Effector CD4-positive, alpha-beta T cell (primary cell): ENCODE data around the gene SURF4.

Experiments
- DNase-seq: peaks from one replicate; pipeline ENCODE4 v3.0.0-alpha.2; 2020
- total RNA-seq: gene quantifications from one replicate; lab custom pipeline; 2026; lab: John Stamatoyannopoulos, UW

The SURF4 gene
- total RNA-seq = 128 reads per million, percentile 87 among the genes with 10 or more reads in this experiment

DNA sequence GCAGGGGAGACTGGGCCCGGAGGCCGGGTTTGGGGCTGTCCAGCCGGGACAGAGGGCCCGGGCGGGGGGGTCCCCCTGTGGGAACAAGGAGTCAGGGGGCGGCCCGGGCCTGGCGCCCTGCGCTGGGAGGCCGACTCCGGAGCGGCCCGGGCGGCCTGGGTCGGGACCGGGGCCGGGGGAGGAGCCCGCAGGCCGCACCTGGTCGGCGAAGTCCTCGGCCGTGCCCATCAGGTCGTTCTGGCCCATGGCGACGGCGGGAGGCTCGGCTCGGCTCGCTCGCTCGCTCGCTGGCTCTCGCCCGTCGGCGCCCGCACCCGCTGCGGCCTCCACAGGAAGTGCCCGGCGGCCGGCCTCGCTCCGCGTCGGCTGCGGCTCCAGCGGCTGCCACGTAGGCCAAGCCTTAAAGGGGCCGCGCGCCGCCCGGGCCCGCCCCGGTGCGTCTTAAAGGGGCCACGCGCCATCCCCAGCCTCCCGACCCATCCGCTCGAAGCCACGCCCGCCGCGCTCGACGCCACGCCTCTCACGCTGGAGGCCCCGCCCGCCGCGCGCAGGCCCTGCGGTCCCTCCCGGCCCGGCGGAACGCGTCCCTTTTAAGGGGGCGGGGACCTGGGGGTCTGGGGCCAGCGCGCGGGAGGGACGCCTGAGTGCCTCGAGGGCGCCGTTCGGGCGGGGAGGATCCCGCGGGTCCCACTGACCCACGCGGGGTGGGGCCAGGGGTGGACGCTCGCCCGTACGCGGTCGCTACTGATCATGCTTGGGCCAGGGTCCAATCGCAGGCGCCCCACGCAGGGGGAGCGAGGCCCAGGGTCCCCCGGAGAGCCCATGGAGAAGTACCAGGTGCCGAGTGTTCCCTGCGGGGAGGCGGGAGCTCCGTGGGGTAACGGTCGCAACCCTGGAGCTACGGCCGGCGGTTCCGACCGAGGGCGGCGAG lies at the start of gene SURF4, which contains the start of gene STKLD1:
Gene SURF4, minus strand, starts transcription at position 337 of the 931 bp plus-strand sequence. Its CDS starts 91 bp downstream, at position 246.
Gene STKLD1, plus strand, starts transcription at position 643 of the 931 bp plus-strand sequence. Its CDS starts 108 bp downstream, at position 751.
- DNase-seq = peak; percentile 87

DNA sequence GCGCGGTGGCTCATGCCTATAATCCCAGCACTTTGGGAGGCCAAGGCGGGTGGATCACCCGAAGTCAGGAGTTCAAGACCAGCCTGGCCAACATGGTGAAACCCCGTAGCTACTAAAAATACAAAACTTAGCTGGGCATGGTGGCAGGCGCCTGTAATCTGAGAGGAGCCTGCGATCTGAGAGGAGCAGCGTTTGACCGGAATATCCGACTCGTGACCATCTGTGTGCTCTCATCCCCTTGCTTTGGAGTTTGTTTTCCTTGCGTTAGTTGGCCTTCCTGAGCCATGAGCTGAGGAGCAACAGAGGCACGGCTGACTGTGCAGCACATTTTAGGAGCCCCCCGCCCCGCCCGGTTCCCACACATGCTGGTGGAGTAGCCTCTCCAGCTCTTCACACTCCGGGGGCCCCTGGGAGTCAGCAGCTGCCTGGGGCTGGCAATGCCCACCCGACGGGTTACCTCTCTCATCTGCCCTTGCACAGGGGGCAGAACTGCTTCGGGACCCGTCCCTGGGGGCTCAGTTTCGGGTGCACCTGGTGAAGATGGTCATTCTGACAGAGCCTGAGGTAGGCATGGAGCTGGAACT lies 49.3 kb upstream of the SURF4 start:
- no peak for DNase-seq

DNA sequence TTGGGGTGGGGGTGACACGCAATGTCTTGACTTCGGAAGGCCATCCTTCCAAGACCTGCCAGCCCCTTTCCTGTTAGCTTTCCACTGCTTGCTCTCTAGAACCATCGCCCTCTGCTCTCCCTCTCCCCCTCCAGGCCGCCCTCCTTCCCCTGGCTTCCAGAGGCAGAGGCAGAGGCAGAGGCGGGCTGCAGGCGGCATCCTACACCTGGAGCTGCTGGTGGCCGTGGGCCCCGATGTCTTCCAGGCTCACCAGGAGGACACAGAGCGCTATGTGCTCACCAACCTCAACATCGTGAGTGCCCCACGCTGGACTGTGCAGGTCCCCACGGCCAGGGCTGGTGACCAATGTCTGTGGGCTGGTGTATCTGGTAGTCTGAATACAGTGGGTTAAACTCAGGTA lies 48.3 kb upstream of the SURF4 start:
- DNase-seq = no peak

DNA sequence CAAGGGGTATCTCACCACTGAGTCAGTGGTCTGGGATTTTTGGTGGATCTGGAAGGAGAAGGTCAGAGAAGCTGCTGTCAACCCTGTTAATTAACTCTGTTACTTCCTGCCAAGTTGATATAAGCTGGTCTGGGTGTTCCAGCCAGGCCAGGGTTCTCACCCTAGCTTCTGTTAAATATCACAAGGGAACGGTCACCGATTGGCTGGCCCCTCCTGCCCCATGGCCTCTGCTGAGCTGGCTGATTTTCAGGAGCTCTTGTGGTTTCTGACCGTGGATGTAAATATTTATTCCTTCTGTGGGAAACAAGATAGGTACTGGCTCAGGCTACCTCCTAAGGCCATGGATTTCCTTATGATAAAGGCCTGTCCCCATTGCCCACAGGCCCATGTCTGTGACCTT lies 47.4 kb upstream of the SURF4 start:
- no peak for DNase-seq

DNA sequence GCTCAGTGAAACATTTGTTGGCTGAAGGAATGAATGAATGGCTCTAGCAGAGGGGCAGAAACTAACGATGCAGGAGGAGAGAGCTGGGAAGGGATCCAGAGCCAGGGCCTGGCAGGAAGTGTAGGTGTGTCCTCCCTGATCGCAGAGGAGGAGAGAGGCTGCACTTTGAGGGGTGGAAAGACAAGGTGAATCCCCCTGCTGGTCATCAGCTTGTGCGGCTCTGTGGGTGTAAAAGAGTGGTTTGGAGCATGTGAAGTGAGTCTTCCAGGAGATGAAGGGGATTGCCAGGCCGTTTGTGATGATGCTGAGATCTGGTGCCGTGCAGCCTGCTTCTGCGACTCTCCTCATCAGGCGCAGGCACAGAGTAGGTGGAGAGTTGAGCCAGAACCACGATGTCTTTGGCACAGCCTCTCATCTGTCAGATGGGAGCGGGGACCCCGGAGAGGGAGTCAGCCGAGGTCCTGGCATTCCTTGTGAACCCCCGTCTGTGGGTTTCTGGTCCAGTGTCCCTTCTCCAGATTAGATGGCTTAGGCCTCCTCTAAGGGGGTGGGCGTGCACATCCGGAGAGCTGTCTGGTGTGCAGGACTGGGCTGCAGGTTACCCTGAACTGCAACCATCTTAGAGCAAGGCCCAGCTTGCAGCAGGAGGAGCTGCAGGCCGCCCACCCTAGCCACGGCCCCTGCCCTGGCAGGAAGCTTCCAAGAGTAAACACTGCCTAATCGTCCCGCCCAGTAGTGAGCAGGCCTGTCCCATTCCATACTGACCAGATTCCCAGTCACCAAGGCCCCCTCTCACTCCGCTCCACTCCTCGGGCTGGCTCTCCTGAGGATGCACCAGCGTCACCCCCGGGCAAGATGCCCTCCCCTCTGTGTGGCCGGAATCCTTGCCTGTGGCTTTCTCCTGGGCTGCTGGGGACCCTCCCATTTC lies 46.0 kb upstream of the SURF4 start, which contains the start of gene ADAMTS13:
Gene ADAMTS13, plus strand, starts transcription at position 753 of the 928 bp plus-strand sequence. Its CDS starts 77 bp downstream, at position 830.
- no peak for DNase-seq

DNA sequence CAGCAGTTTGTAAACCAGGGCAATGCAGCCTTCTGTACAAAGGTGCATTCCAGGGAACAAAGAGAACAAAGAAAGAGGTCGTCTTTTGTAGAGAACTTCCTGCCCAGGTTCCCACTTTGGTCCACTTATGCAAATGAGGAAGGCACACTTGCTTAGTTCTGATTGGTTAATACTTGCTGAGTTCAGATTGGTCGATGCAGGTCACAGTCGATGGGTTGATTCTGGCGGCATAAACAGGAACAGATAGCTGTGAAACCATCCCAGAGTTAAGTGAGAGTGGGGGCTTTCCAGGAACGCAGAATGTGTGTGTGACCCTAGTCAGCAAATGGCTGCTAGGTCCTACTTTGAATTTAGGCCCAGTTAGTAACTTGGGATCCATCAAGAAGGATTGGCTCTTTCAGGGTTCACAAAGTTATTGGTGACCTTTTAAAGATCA lies 44.5 kb upstream of the SURF4 start:
- DNase-seq = no peak

DNA sequence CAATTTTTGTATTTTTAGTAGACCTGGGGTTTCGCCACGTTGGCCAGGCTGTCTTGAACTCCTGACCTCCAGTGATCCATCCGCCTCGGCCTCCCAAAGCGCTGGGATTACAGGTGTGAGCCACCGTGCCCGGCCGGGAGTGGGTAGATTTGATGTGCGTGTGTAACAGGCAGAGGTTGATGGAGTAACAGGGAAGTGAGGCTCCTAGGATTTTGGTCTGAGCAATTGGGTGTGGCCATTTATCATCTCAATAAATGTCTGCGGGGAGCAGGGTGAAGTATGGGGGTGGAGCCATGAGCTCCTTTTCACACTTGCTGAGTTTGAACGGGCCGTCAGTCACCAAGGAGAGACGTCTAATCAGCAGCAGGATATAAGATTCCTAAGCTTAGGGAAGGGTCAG lies 43.1 kb upstream of the SURF4 start:
- no peak for DNase-seq

DNA sequence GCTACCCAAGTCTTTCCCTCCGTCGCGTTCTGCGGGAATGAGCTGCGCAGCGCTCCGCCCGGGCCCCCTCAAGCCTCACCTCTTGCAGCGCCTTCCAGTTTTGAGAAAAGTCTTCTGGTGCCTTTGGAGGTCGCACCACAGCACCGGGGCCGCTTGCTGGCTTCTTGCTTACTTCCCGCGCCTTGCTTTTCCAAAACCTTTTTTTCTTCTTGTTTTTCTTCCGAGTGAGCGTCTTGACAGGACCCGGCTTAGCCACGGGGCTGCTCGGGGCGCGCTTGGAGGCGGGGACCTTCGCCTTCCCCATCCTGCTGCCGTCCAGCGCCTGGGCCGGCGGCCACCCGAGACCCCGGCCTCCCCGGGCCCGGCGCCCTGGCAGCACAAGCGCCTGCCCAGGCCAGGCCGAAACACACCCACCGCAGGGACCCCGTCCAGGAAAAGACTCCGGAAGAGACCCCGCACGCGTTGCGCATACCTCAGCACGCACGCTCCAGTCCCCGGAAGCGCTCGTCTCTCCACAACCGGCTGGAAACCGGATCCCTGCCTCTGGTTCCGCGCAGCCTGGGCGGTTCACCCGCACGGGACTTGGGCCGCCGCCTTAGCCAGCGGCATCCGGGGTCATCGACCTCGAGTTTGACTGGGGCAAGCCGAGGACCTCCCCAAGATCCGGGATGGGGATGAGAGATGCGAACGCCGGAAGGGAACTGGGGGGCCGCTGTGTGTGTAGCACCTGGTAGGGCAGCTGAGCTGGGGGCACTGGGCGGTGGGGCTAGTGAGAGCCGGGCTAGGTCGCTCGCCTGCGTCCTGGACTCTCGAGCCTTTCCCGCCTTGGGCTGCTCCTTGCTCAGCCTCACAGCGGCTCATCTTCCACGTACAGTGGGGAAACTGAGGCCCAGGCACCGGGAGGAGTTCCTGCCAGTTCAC lies 41.9 kb upstream of the SURF4 start, which contains the start of gene REXO4:
Gene REXO4, minus strand, starts transcription at position 470 of the 921 bp plus-strand sequence. Its CDS starts 166 bp downstream, at position 304.
- peak; percentile 68 for DNase-seq

DNA sequence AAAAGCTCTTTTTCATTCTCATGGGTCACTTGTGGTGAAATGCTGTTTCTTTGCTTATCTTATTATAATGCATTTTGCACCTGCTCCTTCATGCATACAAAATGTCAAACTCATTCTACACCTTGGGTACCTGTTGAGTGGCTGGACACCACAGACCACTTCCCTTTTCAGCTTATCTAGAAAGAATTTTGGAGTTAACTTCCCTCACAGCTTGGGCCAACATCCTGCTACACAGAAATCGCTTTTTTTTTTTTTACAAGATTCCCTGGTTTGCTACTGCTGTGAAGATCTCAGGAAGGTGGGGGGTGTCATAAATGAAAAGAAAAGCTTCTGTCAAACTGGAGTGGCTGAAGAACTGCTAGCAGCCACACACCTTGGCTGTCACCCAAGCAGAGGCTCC lies 39.3 kb upstream of the SURF4 start:
- DNase-seq = no peak

DNA sequence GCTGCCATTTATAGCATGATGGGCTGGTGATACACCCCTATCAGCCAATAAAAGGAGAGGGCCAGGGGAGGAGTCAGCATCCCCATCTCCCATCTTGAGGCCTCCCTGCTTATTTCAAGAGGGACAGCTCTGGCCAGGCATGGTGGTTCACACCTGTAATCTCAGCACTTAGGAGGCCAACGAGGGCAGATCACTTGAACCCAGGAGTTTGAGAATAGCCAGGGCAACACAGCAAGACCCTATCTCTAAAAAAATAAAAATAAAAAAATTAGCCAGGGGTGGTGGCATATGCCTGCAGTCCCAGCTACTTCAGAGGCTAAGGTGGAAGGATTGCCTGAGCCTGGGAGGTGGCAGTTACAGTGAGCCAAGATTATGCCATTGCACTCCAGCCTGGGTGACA lies 32.2 kb upstream of the SURF4 start:
- DNase-seq = no peak

DNA sequence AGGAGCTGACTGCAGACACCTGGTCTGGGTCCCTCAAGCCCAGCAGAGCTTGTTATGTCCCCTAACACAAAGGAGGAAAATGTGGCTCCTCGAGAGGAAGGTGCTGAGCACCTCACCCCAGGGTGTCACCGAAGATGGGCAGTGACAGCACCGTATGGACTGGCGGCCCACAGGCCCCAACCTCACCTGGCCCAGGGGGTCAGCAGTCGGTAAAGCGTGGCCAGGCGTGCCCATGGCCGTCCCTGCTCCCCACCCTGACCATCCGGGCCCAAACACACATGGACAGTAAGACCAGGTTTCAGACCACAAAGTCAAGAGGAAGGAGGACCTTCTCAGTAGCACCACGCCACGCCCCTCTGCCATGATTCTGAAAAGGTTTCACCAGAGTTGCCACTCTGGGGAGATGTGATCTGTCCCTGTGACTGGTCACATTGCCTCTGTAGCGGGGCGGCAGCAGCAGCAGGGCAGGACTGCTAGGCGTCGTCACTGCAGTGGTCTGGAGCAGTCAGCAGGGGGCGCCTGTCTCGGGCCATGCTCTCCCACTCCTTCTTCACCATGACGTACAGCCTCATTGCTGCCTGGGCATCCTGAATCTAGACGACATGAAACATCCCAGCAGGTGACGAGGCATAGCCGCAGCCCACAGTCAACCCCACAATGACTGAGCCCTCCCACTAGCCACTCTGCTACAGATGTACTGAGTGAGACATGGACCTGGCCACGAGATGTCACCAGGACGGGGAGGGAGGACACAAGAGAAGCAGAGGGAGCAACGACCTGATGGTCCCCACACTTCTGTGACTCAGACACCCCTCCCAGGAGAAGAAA lies 30.8 kb upstream of the SURF4 start:
- DNase-seq = peak; percentile 69

DNA sequence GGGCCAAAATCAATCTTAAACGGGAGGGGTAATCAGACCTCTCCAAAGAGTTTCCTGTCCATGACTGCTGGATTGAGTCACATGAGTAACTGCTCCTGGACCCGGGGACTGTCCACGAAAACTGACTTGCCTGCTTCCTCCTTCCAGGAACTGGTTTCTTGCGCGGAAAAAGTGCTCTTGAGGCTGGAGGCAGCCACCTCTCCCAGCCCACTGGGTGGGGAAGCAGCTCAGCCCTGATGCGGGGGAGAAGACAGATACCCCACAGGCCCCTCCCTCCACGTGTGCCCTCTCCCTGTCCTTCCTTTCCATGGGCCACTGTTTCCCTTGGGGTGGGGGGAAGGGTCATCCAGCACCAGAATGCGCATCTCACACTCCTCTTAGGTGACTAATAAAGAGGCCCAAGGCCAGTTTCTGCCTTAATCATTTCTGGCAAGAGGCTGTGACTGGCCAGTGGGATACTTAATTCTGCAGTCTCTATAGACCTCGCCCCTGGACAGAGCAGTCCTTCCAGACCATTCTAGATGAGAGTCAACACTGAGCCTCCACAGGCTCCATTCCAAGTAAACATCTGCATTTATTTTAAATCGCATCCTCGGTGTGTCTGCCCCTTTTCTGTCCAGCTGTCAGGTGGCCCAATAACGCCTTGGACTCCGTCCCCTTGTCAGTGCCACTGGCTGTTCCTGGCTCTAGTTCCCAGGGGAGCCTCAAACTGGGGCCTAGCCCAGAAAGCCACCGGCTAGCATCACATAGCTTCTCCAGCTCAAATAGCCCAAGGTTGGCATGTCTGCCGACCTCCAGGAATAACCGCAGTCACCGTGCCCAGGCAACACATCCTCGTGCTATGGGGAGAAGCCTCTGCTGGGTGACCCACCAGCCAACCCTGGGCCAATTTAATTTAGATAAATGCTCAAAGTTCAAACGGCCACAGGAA lies 29.9 kb upstream of the SURF4 start:
- DNase-seq = no peak

DNA sequence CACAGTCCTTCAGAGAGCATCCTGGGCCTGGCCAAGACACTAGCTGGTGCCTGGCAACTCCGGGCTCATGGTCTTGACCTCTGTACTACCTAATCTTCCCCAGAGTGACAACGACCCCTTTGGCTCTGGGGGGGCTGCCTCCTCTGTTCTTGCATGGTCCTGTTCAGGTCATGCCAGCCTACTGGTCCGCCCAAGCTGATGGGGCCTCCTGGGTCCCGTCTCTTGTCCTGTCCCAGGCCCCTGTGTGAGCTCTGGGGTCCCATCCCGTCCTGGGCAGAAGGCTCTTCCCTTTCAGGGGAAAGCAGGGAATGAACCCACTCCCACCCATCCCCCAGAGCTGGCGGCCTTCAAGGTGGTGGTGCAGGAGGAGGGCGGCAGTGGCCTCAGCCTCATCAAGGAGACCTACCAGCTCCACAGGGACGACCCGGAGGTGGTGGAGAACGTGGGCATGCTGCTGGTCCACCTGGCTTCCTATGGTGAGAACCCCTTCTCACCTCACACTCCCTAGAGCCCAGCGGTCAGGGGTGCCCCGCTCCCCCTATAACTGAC lies 28.7 kb upstream of the SURF4 start:
- DNase-seq = no peak

DNA sequence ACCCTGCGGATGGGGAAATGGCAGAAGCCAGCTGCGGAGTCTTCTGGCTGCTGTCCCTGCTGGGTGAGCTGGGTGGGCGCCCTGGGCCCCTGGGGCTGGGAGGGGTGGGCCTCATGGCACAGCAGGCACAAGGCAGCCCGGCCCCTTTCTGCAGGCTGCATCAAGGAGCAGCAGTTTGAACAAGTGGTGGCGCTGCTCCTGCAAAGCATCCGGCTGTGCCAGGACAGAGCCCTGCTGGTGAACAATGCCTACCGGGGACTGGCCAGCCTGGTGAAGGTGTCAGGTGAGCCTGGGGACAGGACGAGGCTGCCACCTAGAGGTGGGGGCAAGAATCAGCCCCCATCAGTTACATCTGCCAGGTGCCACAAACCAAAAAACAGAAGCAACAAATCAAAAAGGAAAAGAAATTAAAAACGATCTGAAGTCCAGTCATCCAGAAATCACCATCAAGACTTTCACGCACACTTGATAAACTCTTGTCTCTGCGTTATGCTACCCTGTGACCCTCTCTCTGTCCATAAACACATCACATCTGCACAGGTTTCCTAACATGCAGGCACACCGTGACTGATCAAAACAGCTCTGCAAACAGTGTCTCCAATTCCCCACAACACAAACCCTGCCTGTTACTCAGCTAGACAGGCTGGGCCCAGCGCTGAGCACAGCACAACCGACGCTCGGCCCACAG lies 28.1 kb upstream of the SURF4 start:
- peak; percentile 57 for DNase-seq

DNA sequence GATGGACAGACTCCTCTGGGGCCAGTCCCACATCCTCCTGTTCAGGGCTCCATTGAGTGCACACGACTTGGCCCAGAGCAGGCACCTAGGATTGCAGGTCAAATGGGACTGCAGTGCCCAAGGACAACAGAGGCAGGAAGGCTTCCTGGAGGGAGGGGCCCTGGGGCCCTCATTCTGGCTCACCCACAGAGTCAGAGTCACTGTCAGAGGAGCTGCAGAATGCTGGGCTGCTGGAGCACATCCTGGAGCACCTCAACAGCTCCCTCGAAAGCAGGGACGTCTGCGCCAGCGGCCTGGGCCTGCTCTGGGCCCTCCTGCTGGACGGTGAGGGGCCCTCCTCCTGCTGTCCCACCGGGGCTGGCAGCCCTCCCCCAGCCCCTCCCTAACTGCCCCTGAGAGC lies 26.8 kb upstream of the SURF4 start:
- no peak for DNase-seq

DNA sequence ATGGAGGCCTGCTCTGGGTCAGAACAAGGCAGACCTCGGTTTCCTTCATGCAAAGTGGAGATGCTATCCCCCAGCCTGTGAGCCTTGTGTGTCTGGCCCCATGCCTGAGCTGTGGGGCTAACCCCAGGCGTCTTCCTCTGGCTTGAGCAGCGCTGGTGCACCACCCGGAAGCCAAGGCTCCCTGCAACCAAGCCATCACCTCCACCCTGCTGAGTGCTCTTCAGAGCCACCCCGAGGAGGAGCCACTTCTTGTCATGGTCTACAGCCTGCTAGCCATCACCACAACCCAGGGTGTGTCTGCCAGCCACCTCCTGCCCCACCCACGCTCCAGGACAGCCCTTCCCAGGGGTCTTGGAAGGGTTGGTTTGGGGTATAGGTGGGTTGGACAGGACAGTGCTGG lies 25.7 kb upstream of the SURF4 start:
- DNase-seq = no peak

DNA sequence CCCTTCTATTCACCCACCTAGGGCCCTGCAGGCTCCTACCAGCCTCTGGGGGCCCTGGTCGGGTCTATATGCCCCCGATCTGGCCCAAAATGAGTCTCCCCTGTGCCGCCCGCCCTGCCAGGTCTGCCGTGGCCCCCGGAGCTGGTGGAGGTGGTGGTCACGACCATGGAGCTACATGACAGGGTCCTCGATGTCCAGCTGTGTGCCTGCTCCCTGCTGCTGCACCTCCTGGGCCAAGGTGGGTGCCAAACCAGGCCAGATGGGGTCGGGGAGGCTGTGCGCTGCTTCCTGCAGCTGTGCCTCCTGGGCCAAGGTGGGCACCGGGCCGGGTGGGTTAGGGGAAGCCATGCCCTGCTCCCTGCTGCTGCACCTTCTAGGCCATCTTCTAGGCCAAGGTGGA lies 24.4 kb upstream of the SURF4 start:
- DNase-seq = no peak

DNA sequence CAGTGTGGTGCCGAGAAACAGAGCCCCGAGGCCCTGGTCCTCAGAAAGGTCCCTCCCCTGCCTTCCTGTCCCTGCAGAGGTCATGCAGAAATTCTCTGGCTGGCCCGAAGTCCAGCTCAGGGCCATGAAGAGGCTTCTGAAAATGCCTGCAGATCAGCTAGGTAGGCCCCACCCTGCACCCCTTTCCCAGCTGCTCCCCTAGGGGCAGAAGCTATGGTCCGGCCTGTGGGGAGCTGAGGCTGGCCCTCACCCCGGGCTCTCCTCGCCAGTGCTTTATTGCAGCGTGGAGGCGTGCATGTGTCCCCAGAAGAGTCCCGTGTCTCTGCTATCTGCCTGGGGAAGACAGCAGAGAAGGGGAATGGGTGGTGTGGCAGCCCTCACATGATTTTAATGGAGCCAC lies 22.0 kb upstream of the SURF4 start:
- no peak for DNase-seq
